Esophagus squamous epithelium (tissue), 4 donors: ENCODE data around the gene CCDC81.

Experiments used
- POLR2A ChIP-seq, 4 donors: fragments of 450-650 bp; IDR thresholded peaks; one replicate each; pipeline ENCODE4 v1.6.1; 2017; ENCODE audit warnings: antibody characterized with exemption in 4 of 4, mild to moderate bottlenecking in 4 of 4, moderate library complexity in 3 of 4
- TF ChIP-seq, protein P1 (sequence below), 6 experiments: fragments of 450-650 bp in 4 of 6; fragments of 200-600 bp in 2 of 6; sonication (generic) in 2 of 6; IDR thresholded peaks; one replicate each; pipeline ENCODE4 v1.5.1; 2016 to 2019; ENCODE audit warnings: antibody characterized with exemption in 6 of 6, mild to moderate bottlenecking in 4 of 6, moderate library complexity in 4 of 6

DNA sequence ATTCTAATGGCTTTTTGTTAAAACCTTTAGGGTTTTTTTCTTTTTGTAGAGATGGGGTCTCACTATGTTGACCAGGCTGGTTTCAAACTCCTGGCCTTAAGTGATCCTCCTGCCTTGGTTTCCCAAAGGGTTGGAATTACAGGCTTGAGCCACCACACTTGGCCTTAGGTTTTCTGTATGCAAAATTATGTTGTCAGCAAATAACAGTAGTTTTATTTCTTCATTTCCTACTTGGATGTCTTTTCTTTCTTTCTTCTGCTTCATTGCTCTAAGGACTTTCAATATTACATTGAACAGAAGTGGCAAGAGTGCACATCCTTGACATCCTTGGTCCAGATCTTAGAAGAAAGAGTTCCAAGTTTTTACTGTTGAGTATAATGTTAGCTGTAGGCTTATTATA, 52.8 kb downstream of the CCDC81 start:
- TF ChIP-seq, protein P1, sequence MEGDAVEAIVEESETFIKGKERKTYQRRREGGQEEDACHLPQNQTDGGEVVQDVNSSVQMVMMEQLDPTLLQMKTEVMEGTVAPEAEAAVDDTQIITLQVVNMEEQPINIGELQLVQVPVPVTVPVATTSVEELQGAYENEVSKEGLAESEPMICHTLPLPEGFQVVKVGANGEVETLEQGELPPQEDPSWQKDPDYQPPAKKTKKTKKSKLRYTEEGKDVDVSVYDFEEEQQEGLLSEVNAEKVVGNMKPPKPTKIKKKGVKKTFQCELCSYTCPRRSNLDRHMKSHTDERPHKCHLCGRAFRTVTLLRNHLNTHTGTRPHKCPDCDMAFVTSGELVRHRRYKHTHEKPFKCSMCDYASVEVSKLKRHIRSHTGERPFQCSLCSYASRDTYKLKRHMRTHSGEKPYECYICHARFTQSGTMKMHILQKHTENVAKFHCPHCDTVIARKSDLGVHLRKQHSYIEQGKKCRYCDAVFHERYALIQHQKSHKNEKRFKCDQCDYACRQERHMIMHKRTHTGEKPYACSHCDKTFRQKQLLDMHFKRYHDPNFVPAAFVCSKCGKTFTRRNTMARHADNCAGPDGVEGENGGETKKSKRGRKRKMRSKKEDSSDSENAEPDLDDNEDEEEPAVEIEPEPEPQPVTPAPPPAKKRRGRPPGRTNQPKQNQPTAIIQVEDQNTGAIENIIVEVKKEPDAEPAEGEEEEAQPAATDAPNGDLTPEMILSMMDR (IDR thresholded peaks at IDR 0.05): no peak
- TF ChIP-seq POLR2A (IDR thresholded peaks at IDR 0.05): no peak
